ENCODE data around the gene NCOR1. TPM values are rescaled to one million over a fixed set of nuclear protein-coding genes. Genes with fewer than 3 reads are reported as not detected.

The NCOR1 gene
- total RNA-seq, 1 donor = 137 TPM

GRCh38 chr17:16040710-16041251 lies 174.6 kb downstream of the NCOR1 start:
- DNase-seq (ENCODE audit: low read depth in 2 of 3, low spot score in 2 of 3) = no peak

- DNase-seq (ENCODE audit: low read depth in 2 of 3, low spot score in 2 of 3) = no peak
These were observed 177.7 kb downstream of the NCOR1 start for GRCh38 chr17:16037636-16038035.

- DNase-seq (ENCODE audit: low read depth in 2 of 3, low spot score in 2 of 3) = no peak
These were observed 179.1 kb downstream of the NCOR1 start for GRCh38 chr17:16036261-16036660.

- DNase-seq (ENCODE audit: low read depth in 2 of 3, low spot score in 2 of 3) = no peak
These were observed 181.5 kb downstream of the NCOR1 start for GRCh38 chr17:16033729-16034349.

GRCh38 chr17:16027708-16028584 lies 187.4 kb downstream of the NCOR1 start:
- DNase-seq (ENCODE audit: low read depth in 2 of 3, low spot score in 2 of 3) = peak in 2 of 3 donors; percentile 14 to 44

- no peak for DNase-seq (ENCODE audit: low read depth in 2 of 3, low spot score in 2 of 3)
These were observed 188.4 kb downstream of the NCOR1 start for GRCh38 chr17:16026895-16027294.

- DNase-seq (ENCODE audit: low read depth in 2 of 3, low spot score in 2 of 3) = no peak
These were observed 190.1 kb downstream of the NCOR1 start for GRCh38 chr17:16025202-16025601.

- no peak for DNase-seq (ENCODE audit: low read depth in 2 of 3, low spot score in 2 of 3)
These were observed 191.5 kb downstream of the NCOR1 start for GRCh38 chr17:16023881-16024280.

- no peak for DNase-seq (ENCODE audit: low read depth in 2 of 3, low spot score in 2 of 3)
These were observed 196.0 kb downstream of the NCOR1 start for GRCh38 chr17:16019347-16019746.

- DNase-seq (ENCODE audit: low read depth in 2 of 3, low spot score in 2 of 3) = no peak
These were observed 201.4 kb downstream of the NCOR1 start for GRCh38 chr17:16013943-16014407.

GRCh38 chr17:16007439-16007838 lies 207.9 kb downstream of the NCOR1 start:
- DNase-seq (ENCODE audit: low read depth in 2 of 3, low spot score in 2 of 3) = no peak

- no peak for DNase-seq (ENCODE audit: low read depth in 2 of 3, low spot score in 2 of 3)
These were observed 209.7 kb downstream of the NCOR1 start for GRCh38 chr17:16005636-16006035.

GRCh38 chr17:16003841-16004240 lies 211.5 kb downstream of the NCOR1 start:
- DNase-seq (ENCODE audit: low read depth in 2 of 3, low spot score in 2 of 3) = no peak

GRCh38 chr17:16002708-16003260 lies 212.6 kb downstream of the NCOR1 start:
- no peak for DNase-seq (ENCODE audit: low read depth in 2 of 3, low spot score in 2 of 3)

- no peak for DNase-seq (ENCODE audit: low read depth in 2 of 3, low spot score in 2 of 3)
These were observed 214.0 kb downstream of the NCOR1 start for GRCh38 chr17:16001226-16001897.

GRCh38 chr17:15999974-16000827 lies 215.1 kb downstream of the NCOR1 start:
- DNase-seq (ENCODE audit: low read depth in 2 of 3, low spot score in 2 of 3) = peak in 1 of 3 donors; percentile 65

GRCh38 chr17:15999141-15999973 lies 216.0 kb downstream of the NCOR1 start, which contains the start of the genes TTC19 and ZSWIM7:
TSS of gene TTC19 (plus strand) at chr17:15999824. CDS start at chr17:15999849, 25 bp downstream.
TSS of gene ZSWIM7 (minus strand) at chr17:15999704. CDS start at chr17:15999594, 110 bp downstream.
- DNase-seq (ENCODE audit: low read depth in 2 of 3, low spot score in 2 of 3) = peak; percentile 88 to 94 (median 93)

GRCh38 chr17:15998031-15998562 lies 217.2 kb downstream of the NCOR1 start:
- DNase-seq (ENCODE audit: low read depth in 2 of 3, low spot score in 2 of 3) = no peak
